Endodermal cell (in vitro differentiated cells): Measurements from ENCODE around the gene SETD7. TPM values are rescaled to one million over a fixed set of nuclear protein-coding genes. Genes with fewer than 3 reads are reported as not detected.

Experiments
- DNase-seq: peaks from one replicate; pipeline ENCODE4 v3.0.0-alpha.2; 2017
- H3K27ac ChIP-seq: 2 replicates; pipeline ENCODE4 v1.5.1; 2013; ENCODE audit warnings: mild to moderate bottlenecking, low read depth, low read length, moderate library complexity
- H3K27me3 ChIP-seq: 2 replicates; pipeline ENCODE4 v1.6.1; 2013; ENCODE audit warnings: mild to moderate bottlenecking, low read length, moderate library complexity; ENCODE audit not compliant: insufficient read depth, control insufficient read depth, poor library complexity, severe bottlenecking
- H3K36me3 ChIP-seq: 2 replicates; pipeline ENCODE4 v1.7.0; 2013; ENCODE audit warnings: mild to moderate bottlenecking, low read length, moderate library complexity; ENCODE audit not compliant: control insufficient read depth, insufficient read depth
- H3K4me1 ChIP-seq: one replicate; pipeline ENCODE4 v1.7.0; 2013; ENCODE audit warnings: low read length; ENCODE audit not compliant: control insufficient read depth, insufficient read depth
- H3K4me3 ChIP-seq: 2 replicates; pipeline ENCODE4 v1.5.1; 2013; ENCODE audit warnings: mild to moderate bottlenecking, low read length, moderate library complexity
- H3K9ac ChIP-seq: 2 replicates; pipeline ENCODE4 v1.6.1; 2013; ENCODE audit warnings: mild to moderate bottlenecking, low read length, moderate library complexity; ENCODE audit not compliant: poor library complexity, severe bottlenecking; ENCODE audit errors: extremely low read depth
- H3K9me3 ChIP-seq: 2 replicates; pipeline ENCODE4 v1.6.1; 2013; ENCODE audit warnings: mild to moderate bottlenecking, low read length, moderate library complexity; ENCODE audit not compliant: control insufficient read depth
- H3K27ac Mint-ChIP-seq: 2 replicates; pipeline ENCODE4 v1.8.0; 2020; ENCODE audit warnings: mixed read lengths
- H3K27me3 Mint-ChIP-seq: 2 replicates; pipeline ENCODE4 v1.8.0; 2021; ENCODE audit warnings: mild to moderate bottlenecking, mixed read lengths; ENCODE audit not compliant: insufficient read depth
- H3K36me3 Mint-ChIP-seq: 2 replicates; pipeline ENCODE4 v1.8.0; 2020; ENCODE audit warnings: low read depth, mixed read lengths
- H3K4me1 Mint-ChIP-seq: 2 replicates; pipeline ENCODE4 v1.8.0; 2020; ENCODE audit warnings: mixed read lengths
- H3K4me3 Mint-ChIP-seq: 2 replicates; pipeline ENCODE4 v1.8.0; 2020; ENCODE audit warnings: mild to moderate bottlenecking, moderate library complexity, mixed read lengths
- H3K9me3 Mint-ChIP-seq: 2 replicates; pipeline ENCODE4 v1.8.0; 2020; ENCODE audit warnings: mild to moderate bottlenecking, mixed read lengths
- WGBS, 2 experiments: methylation state at CpG; one replicate each; pipeline versions ENCODE4 v1.1.5 to v1.1.7; 2013; ENCODE audit warnings: missing lambda C conversion rate in 2 of 2, mixed read lengths in 1 of 2; ENCODE audit not compliant: insufficient coverage in 1 of 2, insufficient read length in 1 of 2; 5-methylcytosine and 5-hydroxymethylcytosine counted together
- total RNA-seq, 2 donors: library from RNA; stranded (reverse); fragmentation: NEBNext Ultra II Directional in 1 of 2; extraction: Animal tissue kit (Norgen Biotek cat#: 25700) in 1 of 2; gene quantifications; 2 replicates in 1 of 2; 3 replicates in 1 of 2; pipeline ENCODE4 v1.2.1, GENCODE V29; 2021
- TF ChIP-seq, protein P1 (sequence below): fragments of 200-600 bp; sonication (generic); conservative IDR thresholded peaks from 2 replicates; pipeline ENCODE4 v1.5.0; 2021; ENCODE audit warnings: antibody characterized with exemption, mild to moderate bottlenecking

SETD7 gene
- total RNA-seq, 2 donors from 2014 or later: 13.8 to 19.4 TPM

DNA sequence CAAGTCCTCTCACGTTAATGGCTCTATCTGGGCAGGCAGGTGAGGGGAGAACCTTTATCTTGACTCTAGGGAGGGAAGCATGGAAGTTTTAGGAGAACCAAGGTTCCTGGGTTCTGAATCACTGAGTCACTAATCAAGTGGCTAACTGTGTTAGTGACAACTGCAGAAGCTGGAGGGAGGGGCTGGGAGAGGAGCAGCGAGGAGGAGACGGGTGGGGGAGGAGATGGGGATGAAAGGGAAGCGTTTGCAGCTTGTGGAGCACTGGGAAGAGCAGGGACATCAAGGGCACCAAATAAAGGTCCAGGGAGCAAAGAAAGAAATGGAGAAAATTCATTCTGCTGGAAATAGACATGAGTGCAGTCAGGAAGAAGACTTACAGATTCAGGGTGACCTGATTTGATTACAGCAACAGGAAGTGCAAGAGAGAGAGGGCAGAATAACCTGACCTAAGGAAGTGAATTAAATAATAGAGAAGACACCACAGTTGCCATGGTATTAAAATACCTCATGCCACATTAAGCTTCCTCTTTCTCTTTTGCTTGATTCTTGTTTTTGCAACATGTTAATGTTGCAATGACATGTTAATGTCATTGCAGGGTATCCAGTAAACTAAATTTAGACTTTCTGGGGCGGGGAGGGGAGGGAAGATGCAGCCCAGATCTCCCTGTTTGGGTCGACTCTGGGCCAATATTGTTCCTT is 4.5 kb upstream of the SETD7 start:
- no peaks in the 10 kb centered on the region for H3K36me3 Mint-ChIP-seq
- 40 to 58% methylated on average over 2 to 6 of the region's 6 CpGs for WGBS, 2 experiments

DNA sequence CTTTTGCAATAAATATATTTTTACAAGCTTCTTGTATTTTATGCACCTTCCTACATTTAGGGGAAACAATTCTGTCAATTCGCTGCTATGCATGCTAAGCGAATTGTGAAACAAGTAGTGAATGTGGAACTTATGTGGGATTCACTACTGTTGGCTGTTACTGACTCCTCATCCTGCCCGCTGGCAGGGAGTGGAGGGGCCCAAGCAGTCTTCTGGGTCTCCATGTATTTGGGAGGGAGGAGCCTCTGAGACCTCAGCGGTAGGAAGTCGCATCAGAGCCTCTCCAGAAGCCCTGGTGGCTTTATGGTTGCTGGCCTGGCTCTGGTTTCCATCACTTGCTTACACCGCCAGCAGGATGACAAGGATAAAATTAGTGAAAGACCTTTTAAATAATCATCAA is 3.7 kb upstream of the SETD7 start:
- H3K27me3 Mint-ChIP-seq: peaks cover 31% of the 10 kb centered on the region
- H3K9me3 ChIP-seq: no peaks in the 10 kb centered on the region
- H3K4me3 Mint-ChIP-seq: no peak overlapping the region
- no peaks in the 10 kb centered on the region for H3K36me3 Mint-ChIP-seq
- no peak overlapping the region for H3K27ac ChIP-seq
- H3K4me1 ChIP-seq: peaks cover 10% of the 10 kb centered on the region
- peaks cover 30% of the 10 kb centered on the region for H3K4me1 Mint-ChIP-seq
- TF ChIP-seq, protein P1, sequence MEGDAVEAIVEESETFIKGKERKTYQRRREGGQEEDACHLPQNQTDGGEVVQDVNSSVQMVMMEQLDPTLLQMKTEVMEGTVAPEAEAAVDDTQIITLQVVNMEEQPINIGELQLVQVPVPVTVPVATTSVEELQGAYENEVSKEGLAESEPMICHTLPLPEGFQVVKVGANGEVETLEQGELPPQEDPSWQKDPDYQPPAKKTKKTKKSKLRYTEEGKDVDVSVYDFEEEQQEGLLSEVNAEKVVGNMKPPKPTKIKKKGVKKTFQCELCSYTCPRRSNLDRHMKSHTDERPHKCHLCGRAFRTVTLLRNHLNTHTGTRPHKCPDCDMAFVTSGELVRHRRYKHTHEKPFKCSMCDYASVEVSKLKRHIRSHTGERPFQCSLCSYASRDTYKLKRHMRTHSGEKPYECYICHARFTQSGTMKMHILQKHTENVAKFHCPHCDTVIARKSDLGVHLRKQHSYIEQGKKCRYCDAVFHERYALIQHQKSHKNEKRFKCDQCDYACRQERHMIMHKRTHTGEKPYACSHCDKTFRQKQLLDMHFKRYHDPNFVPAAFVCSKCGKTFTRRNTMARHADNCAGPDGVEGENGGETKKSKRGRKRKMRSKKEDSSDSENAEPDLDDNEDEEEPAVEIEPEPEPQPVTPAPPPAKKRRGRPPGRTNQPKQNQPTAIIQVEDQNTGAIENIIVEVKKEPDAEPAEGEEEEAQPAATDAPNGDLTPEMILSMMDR: no peak
- H3K36me3 ChIP-seq: no peaks in the 10 kb centered on the region
- peaks cover 2% of the 10 kb centered on the region for H3K9me3 Mint-ChIP-seq
- H3K27me3 ChIP-seq: peaks cover 27% of the 10 kb centered on the region
- H3K27ac Mint-ChIP-seq: no peak overlapping the region
- H3K9ac ChIP-seq: no peak overlapping the region
- 64 to 80% methylated on average over 3 to 6 of the region's 6 CpGs for WGBS, 2 experiments
- DNase-seq: peak; percentile 66
- no peak overlapping the region for H3K4me3 ChIP-seq

More for the DNA sequence above, 4.5 kb upstream of the SETD7 start:
- H3K27me3 Mint-ChIP-seq: peaks cover 31% of the 10 kb centered on the region
- Histone ChIP-seq H3K36me3 (no peaks in the 10 kb centered on the region), H3K9me3 (no peaks in the 10 kb centered on the region), H3K27ac (no peak overlapping the region), H3K9ac (no peak overlapping the region), H3K4me1 (peaks cover 10% of the 10 kb centered on the region), H3K4me3 (no peak overlapping the region), H3K27me3 (peaks cover 27% of the 10 kb centered on the region)
- peaks cover 2% of the 10 kb centered on the region for H3K9me3 Mint-ChIP-seq
- TF ChIP-seq, protein P1: no peak
- no peak overlapping the region for H3K4me3 Mint-ChIP-seq
- peaks cover 28% of the 10 kb centered on the region for H3K4me1 Mint-ChIP-seq
- peak; percentile 81 for DNase-seq
- no peak overlapping the region for H3K27ac Mint-ChIP-seq

DNA sequence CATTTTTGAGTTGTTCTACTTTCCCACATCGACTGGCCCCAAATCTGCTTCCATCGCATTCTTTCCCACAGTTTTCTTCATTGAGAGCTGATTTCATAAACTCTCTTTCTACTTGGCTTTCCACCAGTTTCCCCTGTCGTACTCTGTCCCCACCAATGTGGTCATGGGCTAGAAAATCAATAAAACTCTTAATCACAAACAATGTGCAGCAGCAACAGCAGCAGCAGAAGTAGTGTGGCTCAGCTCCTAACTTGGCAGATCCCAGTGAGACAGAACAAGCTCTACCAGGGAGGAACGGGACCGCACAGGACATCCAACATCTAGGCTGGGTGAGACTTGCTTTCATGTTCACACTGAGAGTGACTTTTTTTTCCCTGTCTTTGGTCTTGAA is 3.1 kb upstream of the SETD7 start:
- H3K36me3 Mint-ChIP-seq: no peaks in the 10 kb centered on the region
- H3K27ac ChIP-seq: no peak overlapping the region
- peaks cover under 1% of the 10 kb centered on the region for H3K9me3 Mint-ChIP-seq
- DNase-seq: no peak
- 92 to 96% methylated on average over 5 of the region's 5 CpGs for WGBS, 2 experiments
- peaks cover 31% of the 10 kb centered on the region for H3K27me3 Mint-ChIP-seq
- no peaks in the 10 kb centered on the region for H3K36me3 ChIP-seq
- no peak overlapping the region for H3K4me3 ChIP-seq
- H3K9me3 ChIP-seq: no peaks in the 10 kb centered on the region
- H3K27me3 ChIP-seq: peaks cover 27% of the 10 kb centered on the region
- peaks cover 10% of the 10 kb centered on the region for H3K4me1 ChIP-seq
- H3K4me3 Mint-ChIP-seq: no peak overlapping the region
- H3K4me1 Mint-ChIP-seq: peaks cover 35% of the 10 kb centered on the region
- TF ChIP-seq, protein P1: no peak
- no peak overlapping the region for H3K9ac ChIP-seq
- H3K27ac Mint-ChIP-seq: no peak overlapping the region
